Astrocyte (in vitro differentiated cells and primary cell): ENCODE measurements around the gene CLCN4.

Source experiments
- CTCF ChIP-seq: IDR thresholded peaks from 2 replicates; pipeline ENCODE4 v1.5.1; 2011; ENCODE audit warnings: low read depth, mild to moderate bottlenecking, inconsistent platforms, low read length, moderate library complexity; ENCODE audit not compliant: insufficient read depth
- EZH2 ChIP-seq: IDR thresholded peaks from 2 replicates; pipeline ENCODE4 v1.6.1; 2012; ENCODE audit warnings: mild to moderate bottlenecking, low read length, inconsistent platforms; ENCODE audit not compliant: insufficient read depth

GRCh38 chrX:10190367-10190766, 33.6 kb downstream of the CLCN4 start:
- TF ChIP-seq CTCF = peak; percentile 53
- TF ChIP-seq EZH2 = no peak
